ENCODE results near the gene NRL. TPM values are rescaled to one million over a fixed set of nuclear protein-coding genes. Genes with fewer than 3 reads are reported as not detected.

Gene NRL
- total RNA-seq, 1 donor: 1.8 TPM

DNA sequence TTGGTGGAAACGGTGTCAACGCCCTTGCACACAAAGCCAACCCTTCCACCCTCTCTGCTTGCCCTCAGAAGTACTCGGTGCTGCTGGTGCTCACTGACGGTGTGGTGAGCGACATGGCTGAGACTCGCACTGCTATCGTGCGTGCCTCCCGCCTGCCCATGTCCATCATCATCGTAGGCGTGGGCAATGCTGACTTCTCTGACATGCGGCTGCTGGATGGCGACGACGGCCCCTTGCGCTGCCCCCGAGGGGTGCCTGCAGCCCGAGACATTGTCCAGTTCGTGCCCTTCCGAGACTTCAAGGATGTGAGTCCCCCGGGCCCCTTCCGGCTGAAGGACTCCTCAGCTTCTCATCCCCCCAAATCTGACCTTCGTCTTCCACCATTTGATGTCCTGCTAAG, 37.7 kb downstream of the NRL start:
- H3K4me1 ChIP-seq (ENCODE audit: insufficient read depth, low read length): peaks cover 5% of the 10 kb centered on the region
- no peaks in the 10 kb centered on the region for H3K9me3 ChIP-seq (ENCODE audit: low read depth, low read length)
- H3K27ac ChIP-seq (ENCODE audit: low read depth, low read length): no peak overlapping the region
- H3K27me3 ChIP-seq (ENCODE audit: insufficient read depth, low read length): peaks cover 33% of the 10 kb centered on the region
- H3K4me2 ChIP-seq (ENCODE audit: insufficient read depth, low read length): no peak overlapping the region
- H3K79me2 ChIP-seq (ENCODE audit: insufficient read depth, low read length): no peaks in the 10 kb centered on the region
- no peaks in the 10 kb centered on the region for H3K36me3 ChIP-seq (ENCODE audit: insufficient read depth, low read length)
- no peaks in the 10 kb centered on the region for H4K20me1 ChIP-seq (ENCODE audit: insufficient read depth, low read length)
- TF ChIP-seq, protein P1, sequence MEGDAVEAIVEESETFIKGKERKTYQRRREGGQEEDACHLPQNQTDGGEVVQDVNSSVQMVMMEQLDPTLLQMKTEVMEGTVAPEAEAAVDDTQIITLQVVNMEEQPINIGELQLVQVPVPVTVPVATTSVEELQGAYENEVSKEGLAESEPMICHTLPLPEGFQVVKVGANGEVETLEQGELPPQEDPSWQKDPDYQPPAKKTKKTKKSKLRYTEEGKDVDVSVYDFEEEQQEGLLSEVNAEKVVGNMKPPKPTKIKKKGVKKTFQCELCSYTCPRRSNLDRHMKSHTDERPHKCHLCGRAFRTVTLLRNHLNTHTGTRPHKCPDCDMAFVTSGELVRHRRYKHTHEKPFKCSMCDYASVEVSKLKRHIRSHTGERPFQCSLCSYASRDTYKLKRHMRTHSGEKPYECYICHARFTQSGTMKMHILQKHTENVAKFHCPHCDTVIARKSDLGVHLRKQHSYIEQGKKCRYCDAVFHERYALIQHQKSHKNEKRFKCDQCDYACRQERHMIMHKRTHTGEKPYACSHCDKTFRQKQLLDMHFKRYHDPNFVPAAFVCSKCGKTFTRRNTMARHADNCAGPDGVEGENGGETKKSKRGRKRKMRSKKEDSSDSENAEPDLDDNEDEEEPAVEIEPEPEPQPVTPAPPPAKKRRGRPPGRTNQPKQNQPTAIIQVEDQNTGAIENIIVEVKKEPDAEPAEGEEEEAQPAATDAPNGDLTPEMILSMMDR (IDR thresholded peaks at IDR 0.05; ENCODE audit: extremely low read depth, low read depth, low read length): no peak
- H2AFZ ChIP-seq (ENCODE audit: low read length): no peak overlapping the region
- no peak overlapping the region for H3K4me3 ChIP-seq (ENCODE audit: insufficient read depth, low read length)
- DNase-seq (ENCODE audit: insufficient read length, low spot score, missing footprints): no peak

DNA sequence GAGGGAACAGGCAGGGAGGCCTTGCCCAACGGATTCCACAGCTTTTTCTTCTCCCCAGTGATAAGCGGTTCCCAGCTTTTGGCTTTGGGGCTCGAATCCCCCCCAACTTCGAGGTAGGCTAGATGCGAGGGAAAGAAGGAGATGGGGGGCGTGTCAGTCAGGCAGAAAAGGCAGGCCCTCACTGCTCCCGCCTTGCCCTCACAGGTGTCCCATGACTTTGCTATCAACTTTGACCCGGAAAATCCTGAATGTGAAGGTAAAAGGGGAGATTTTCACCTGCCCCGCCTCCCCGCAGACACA, 38.5 kb downstream of the NRL start:
- Histone ChIP-seq H2AFZ (ENCODE audit: low read length) (no peak overlapping the region), H3K9me3 (ENCODE audit: low read depth, low read length) (no peaks in the 10 kb centered on the region), H4K20me1 (ENCODE audit: insufficient read depth, low read length) (no peaks in the 10 kb centered on the region), H3K79me2 (ENCODE audit: insufficient read depth, low read length) (no peaks in the 10 kb centered on the region), H3K4me2 (ENCODE audit: insufficient read depth, low read length) (no peak overlapping the region), H3K4me3 (ENCODE audit: insufficient read depth, low read length) (no peak overlapping the region), H3K27me3 (ENCODE audit: insufficient read depth, low read length) (peaks cover 25% of the 10 kb centered on the region), H3K27ac (ENCODE audit: low read depth, low read length) (no peak overlapping the region), H3K36me3 (ENCODE audit: insufficient read depth, low read length) (no peaks in the 10 kb centered on the region), H3K4me1 (ENCODE audit: insufficient read depth, low read length) (peaks cover 5% of the 10 kb centered on the region)
- TF ChIP-seq, protein P1 (IDR thresholded peaks at IDR 0.05; ENCODE audit: extremely low read depth, low read depth, low read length): no peak
- no peak for DNase-seq (ENCODE audit: insufficient read length, low spot score, missing footprints)

DNA sequence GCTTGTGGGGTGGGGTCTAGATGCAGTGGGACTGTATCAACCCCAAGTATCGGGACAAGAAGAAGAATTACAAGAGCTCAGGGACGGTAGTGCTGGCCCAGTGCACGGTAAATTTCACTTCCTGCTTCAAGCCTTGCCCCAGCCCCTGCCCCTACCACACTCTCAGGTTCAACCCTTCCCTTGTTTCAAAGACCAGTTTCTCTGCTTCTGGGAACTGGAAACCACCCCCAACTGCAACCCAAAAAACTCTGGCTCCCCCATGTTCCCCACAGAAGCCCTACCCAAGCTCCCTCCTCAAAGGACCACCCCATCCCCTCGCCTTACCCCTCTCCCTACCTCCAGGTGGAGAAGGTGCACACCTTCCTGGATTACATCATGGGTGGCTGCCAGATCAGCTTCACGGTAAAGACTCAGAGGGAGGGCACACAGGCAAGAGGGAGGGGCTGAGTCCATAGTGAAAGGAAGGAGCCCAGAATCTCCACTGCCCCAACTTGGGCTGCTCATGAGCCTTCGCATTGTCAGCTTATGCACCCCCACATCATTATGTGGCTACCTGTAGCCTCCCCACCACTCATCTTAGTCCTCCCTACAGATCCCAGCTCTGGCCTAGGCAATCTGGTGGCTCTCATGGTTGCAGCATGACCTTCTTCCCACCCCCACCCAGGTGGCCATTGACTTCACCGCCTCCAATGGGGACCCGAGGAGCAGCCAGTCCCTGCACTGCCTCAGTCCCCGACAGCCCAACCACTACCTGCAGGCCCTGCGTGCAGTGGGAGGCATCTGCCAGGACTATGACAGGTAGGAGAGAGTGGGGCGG, 39.1 kb downstream of the NRL start:
- TF ChIP-seq, protein P1 (IDR thresholded peaks at IDR 0.05; ENCODE audit: extremely low read depth, low read depth, low read length): no peak
- Histone ChIP-seq H3K9me3 (ENCODE audit: low read depth, low read length) (no peaks in the 10 kb centered on the region), H2AFZ (ENCODE audit: low read length) (no peak overlapping the region), H3K27ac (ENCODE audit: low read depth, low read length) (no peak overlapping the region), H3K27me3 (ENCODE audit: insufficient read depth, low read length) (peaks cover 20% of the 10 kb centered on the region), H3K4me2 (ENCODE audit: insufficient read depth, low read length) (no peak overlapping the region), H4K20me1 (ENCODE audit: insufficient read depth, low read length) (no peaks in the 10 kb centered on the region), H3K79me2 (ENCODE audit: insufficient read depth, low read length) (no peaks in the 10 kb centered on the region), H3K36me3 (ENCODE audit: insufficient read depth, low read length) (no peaks in the 10 kb centered on the region), H3K4me1 (ENCODE audit: insufficient read depth, low read length) (peaks cover 1% of the 10 kb centered on the region), H3K4me3 (ENCODE audit: insufficient read depth, low read length) (no peak overlapping the region)
- no peak for DNase-seq (ENCODE audit: insufficient read length, low spot score, missing footprints)

DNA sequence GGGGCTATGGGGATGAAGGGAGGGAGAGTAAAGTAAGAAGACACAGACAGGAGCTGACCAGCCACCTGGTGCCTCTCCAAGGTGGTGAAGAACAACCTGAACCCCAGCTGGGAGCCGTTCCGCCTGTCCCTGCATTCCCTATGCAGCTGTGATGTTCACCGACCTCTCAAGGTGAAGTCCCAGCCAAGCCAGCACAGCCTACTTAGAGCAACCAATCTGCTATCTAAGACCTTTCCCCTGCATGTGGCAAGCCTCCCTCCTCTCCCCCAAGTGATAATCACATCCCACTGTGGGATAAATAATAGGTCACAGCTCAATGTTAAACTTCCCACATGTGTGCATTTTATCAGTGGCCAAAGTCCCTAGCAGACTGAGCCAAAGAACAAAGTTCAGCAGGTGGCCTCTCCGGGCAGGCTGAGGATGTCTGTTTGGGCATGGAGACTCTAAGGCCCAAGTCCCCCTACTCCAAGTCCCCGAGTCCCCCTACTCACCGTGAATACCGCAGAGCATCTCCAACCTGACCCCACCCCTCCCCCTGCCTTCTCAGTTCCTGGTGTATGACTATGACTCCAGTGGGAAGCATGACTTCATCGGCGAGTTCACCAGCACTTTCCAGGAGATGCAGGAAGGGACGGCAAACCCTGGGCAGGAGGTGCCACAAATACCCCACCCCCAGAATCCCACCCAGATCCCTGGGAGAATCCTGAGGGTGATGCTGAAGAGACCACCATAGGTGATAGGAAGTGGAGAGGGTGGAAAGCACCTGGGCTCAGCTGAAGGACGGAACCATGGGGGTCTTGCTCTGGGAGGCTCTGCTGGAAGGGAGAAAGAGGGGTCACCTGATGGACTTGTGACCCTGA, 39.9 kb downstream of the NRL start:
- Histone ChIP-seq H3K4me1 (ENCODE audit: insufficient read depth, low read length) (no peaks in the 10 kb centered on the region), H3K9me3 (ENCODE audit: low read depth, low read length) (no peaks in the 10 kb centered on the region), H3K27ac (ENCODE audit: low read depth, low read length) (no peak overlapping the region), H3K79me2 (ENCODE audit: insufficient read depth, low read length) (no peaks in the 10 kb centered on the region), H3K4me2 (ENCODE audit: insufficient read depth, low read length) (no peak overlapping the region), H3K4me3 (ENCODE audit: insufficient read depth, low read length) (no peak overlapping the region), H2AFZ (ENCODE audit: low read length) (no peak overlapping the region), H3K27me3 (ENCODE audit: insufficient read depth, low read length) (peaks cover 20% of the 10 kb centered on the region), H4K20me1 (ENCODE audit: insufficient read depth, low read length) (no peaks in the 10 kb centered on the region), H3K36me3 (ENCODE audit: insufficient read depth, low read length) (no peaks in the 10 kb centered on the region)
- DNase-seq (ENCODE audit: insufficient read length, low spot score, missing footprints): no peak
- TF ChIP-seq, protein P1 (IDR thresholded peaks at IDR 0.05; ENCODE audit: extremely low read depth, low read depth, low read length): no peak
